Camera-type eye (tissue), 1 donor: ENCODE data around the gene OTUB1. TPM values are rescaled to one million over a fixed set of nuclear protein-coding genes. Genes with fewer than 3 reads are reported as not detected.

ENCODE experiments used
- total RNA-seq: library from RNA; depleted of rRNA; stranded (reverse); fragments of >200 nt; gene quantifications from one replicate; pipeline ENCODE4 v1.2.3, GENCODE V29; 2014

The OTUB1 gene
- total RNA-seq = 41.8 TPM

GRCh38 chr11:63986156-63986931, at the start of gene OTUB1:
TSS of gene OTUB1 (plus strand) at chr11:63986438. CDS start at chr11:63986457, 19 bp downstream.

GRCh38 chr11:63938479-63939396, 47.5 kb upstream of the OTUB1 start, which contains the start of gene NAA40:
TSS of gene NAA40 (plus strand) at chr11:63939002. CDS start at chr11:63939097, 95 bp downstream.

GRCh38 chr11:63974259-63975143, 11.7 kb upstream of the OTUB1 start, which contains the start of gene COX8A:
TSS of gene COX8A (plus strand) at chr11:63974620. CDS start at chr11:63974681, 61 bp downstream.

GRCh38 chr11:64035576-64035975, 49.3 kb downstream of the OTUB1 start, which contains the start of gene FLRT1:
TSS of gene FLRT1 (plus strand) at chr11:64035931. CDS start at chr11:64116268, 80,337 bp downstream.

Other genes starting within 250 kb of the OTUB1 start
- 36.8 TPM for gene ZFTA, start 217.7 kb upstream of the OTUB1 start, total RNA-seq
- 10.9 TPM for gene SPINDOC, start 173.0 kb upstream of the OTUB1 start, total RNA-seq
- gene MARK2, start 147.3 kb upstream of the OTUB1 start, total RNA-seq = 20.9 TPM
- 28.1 TPM for gene RCOR2, start 69.3 kb upstream of the OTUB1 start, total RNA-seq
- gene NAA40, start 47.4 kb upstream of the OTUB1 start, total RNA-seq = 30.2 TPM
- gene COX8A, start 11.8 kb upstream of the OTUB1 start, total RNA-seq = 199 TPM
- gene FLRT1, start 49.5 kb downstream of the OTUB1 start, total RNA-seq = 14.0 TPM
- gene MACROD1, start 179.7 kb downstream of the OTUB1 start, total RNA-seq = 22.4 TPM
- 135 TPM for gene STIP1, start 199.7 kb downstream of the OTUB1 start, total RNA-seq
- 8.3 TPM for gene FERMT3, start 220.3 kb downstream of the OTUB1 start, total RNA-seq
- 27.4 TPM for gene TRPT1, start 239.7 kb downstream of the OTUB1 start, total RNA-seq
- 22.4 TPM for gene NUDT22, start 239.8 kb downstream of the OTUB1 start, total RNA-seq
- gene DNAJC4, start 244.1 kb downstream of the OTUB1 start, total RNA-seq = 22.2 TPM
- gene VEGFB, start 248.1 kb downstream of the OTUB1 start, total RNA-seq = 61.7 TPM